ENCODE data around the gene PHLDB1.

DNA sequence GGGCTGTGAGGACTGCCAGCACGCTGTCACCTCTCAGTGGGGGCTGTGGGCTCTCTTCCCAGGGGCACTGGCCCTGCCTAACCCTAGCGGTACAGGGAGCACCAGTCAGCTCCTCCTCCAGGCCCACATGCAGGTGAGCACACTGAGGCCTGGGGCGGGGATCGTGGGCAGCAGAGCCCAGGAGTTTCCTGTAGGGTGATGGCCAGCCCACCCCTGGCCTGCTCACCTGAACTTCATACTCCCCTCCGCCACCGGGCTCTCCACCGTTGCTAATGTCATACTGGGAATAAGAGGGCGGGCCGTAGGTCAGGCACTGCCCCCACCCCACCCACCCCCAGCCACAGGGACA is 82.1 kb downstream of the PHLDB1 start:
- TF ChIP-seq, protein P1, sequence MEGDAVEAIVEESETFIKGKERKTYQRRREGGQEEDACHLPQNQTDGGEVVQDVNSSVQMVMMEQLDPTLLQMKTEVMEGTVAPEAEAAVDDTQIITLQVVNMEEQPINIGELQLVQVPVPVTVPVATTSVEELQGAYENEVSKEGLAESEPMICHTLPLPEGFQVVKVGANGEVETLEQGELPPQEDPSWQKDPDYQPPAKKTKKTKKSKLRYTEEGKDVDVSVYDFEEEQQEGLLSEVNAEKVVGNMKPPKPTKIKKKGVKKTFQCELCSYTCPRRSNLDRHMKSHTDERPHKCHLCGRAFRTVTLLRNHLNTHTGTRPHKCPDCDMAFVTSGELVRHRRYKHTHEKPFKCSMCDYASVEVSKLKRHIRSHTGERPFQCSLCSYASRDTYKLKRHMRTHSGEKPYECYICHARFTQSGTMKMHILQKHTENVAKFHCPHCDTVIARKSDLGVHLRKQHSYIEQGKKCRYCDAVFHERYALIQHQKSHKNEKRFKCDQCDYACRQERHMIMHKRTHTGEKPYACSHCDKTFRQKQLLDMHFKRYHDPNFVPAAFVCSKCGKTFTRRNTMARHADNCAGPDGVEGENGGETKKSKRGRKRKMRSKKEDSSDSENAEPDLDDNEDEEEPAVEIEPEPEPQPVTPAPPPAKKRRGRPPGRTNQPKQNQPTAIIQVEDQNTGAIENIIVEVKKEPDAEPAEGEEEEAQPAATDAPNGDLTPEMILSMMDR (IDR thresholded peaks at IDR 0.05), result no peak
- TF ChIP-seq POLR2A (IDR thresholded peaks at IDR 0.05) (no peak), POLR2AphosphoS5 (IDR thresholded peaks at IDR 0.05) (no peak)

Data from breast epithelium (tissue), 3 donors.